Left forelimb (tissue), 1 donor: ENCODE results near the gene PITHD1.
"Not testable (repeated sequence)": the region's sequence is repeated elsewhere in the genome, so short reads cannot be mapped to it uniquely, and the experiment has no call there.

Experiments
- DNase-seq: peaks from one replicate; pipeline ENCODE4 v3.0.0-alpha.2; 2018; ENCODE audit warnings: low spot score

Gene PITHD1

DNA sequence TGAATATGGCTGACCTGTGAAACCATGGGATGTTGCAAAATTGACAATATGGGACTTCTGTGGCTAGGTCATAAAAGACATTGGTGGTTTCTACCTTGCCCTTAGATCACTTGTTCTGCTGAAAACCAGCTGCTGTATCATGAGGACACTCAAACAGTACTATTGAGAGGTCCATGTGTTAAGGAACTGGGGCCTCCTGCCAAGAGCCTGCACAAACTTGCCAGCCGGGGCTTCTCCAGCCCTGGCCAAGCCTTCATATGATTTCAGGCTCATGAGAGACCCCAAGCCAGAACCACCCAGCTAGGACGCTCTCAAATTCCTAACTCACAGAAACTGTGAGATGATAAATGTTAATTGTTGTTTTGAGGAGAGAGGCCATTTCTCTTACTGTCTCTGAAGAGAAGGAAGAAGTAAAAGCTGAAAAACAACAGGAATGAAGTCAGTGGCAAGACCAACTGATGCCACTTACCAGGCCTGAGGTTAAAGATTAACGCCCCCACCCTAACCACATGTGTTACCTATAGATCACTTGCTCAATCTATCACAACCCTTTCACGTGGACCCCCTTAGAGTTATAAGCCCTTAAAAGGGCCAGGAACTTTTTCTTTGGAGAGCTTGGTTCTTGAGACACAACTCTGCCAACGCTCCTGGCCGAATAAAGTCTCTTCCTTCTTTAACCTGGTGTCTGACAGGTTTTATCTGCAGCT lies 3.9 kb upstream of the PITHD1 start:
- DNase-seq = no peak

- DNase-seq = no peak
Observed at GRCh38 chr1:23776217-23776616, 2.0 kb upstream of the PITHD1 start.

- no peak for DNase-seq
Observed at GRCh38 chr1:23779826-23780371, 1.7 kb downstream of the PITHD1 start.

DNA sequence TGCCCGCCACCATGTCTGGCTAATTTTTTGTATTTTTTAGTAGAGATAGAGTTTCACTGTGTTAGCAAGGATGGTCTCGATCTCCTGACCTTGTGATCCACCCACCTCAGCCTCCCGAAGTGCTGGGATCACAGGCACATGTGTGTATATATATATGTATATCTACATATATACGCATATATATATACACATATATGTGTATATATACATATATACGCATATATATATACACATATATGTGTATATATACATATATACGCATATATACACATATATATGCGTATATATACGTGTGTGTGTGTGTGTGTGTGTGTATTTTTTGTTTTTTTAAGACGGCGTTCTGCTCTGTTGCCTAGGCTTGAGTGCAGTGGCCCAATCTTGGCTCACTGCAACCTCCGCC lies 4.9 kb downstream of the PITHD1 start:
- DNase-seq = not testable (repeated sequence)

GRCh38 chr1:23784846-23785245 lies 6.6 kb downstream of the PITHD1 start:
- no peak for DNase-seq

GRCh38 chr1:23787701-23788100 lies 9.5 kb downstream of the PITHD1 start:
- DNase-seq = no peak

DNA sequence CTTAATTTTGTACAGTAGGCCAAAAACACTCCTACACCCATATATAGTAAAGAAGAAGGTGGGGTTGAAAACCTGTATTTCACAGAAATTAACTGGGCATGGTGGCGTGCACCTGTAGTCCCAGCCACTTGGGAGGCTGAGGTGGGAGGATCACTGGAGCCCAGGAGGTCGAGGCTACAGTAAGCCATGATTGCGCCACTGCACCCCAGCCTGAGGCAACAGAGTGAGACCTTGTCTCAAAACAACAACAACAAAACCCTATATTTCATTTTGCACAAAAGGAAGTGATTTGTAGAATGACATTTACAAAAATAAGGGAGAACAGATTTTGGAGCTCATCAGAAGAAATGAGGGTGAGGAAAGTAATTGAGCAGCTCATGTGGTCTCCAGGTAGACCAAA lies 10.5 kb downstream of the PITHD1 start:
- DNase-seq = no peak

- DNase-seq = peak; percentile 96
Observed at GRCh38 chr1:23790696-23791515, 12.7 kb downstream of the PITHD1 start, which contains the start of gene LYPLA2. Gene LYPLA2 (plus strand): TSS chr1:23791145. CDS start chr1:23792683, 1,538 bp downstream.

DNA sequence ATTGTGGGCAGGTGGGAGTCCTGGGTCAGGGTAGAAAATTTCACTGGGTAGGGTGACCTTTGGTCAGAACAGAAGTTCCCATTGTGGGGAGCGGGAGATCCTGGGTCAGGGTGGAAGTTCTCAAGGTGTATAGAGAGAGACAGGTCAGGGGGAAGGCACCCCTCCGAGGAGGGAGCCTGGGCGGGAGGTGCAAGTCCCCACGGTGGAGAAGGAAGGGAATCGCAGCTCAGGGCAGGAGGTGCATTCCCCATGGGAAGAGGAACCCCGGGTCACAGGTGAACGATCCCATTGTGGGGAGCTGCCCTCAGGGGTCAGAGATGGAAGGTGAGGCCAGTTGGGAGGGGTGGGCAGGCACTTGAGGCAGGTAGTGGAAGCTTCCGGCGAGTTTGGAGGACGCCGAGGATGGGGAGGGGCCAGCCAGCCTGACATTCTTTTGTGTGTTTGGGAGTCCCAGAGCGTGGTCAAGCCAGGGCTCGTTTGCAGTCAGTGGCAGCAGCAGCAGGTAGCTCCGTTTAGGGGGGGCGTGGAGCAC lies 13.4 kb downstream of the PITHD1 start:
- DNase-seq = no peak

DNA sequence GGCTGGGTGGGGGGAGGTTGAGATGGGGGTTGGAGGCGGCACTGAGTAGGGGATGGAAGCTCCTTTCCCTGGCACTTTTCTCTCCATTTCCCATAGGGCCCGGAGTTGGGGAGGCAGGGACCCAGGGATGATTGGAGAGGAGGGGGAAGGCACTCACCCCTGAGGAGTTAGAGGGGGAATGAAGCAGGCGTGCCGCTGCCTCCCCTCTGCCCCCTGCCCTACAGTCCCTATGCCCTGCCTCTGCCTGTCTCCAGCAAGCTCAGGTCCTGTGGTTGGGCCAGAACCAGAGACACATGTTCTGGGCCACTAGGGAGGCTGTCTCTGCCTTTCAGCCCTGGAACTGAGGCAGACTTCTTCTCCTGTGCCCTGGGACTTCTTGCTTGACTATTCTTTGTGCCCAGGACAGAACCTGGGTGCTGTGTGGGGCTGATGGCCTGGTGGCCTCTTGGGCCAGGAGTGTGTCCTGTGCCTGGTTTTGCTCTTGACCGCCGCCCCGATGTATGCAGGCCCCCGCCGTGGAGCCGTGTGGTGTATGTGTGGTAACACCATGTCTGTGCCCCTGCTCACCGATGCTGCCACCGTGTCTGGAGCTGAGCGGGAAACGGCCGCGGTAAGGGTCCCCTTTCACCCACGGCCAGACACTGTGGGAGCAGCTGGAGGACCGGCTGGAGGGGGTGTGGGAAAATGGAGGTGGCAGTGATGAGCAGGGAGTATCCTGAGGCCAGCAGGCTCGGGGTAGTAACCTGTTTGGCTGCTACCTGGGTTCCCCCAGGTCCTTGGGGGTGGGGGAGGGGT lies 14.1 kb downstream of the PITHD1 start:
- no peak for DNase-seq

DNA sequence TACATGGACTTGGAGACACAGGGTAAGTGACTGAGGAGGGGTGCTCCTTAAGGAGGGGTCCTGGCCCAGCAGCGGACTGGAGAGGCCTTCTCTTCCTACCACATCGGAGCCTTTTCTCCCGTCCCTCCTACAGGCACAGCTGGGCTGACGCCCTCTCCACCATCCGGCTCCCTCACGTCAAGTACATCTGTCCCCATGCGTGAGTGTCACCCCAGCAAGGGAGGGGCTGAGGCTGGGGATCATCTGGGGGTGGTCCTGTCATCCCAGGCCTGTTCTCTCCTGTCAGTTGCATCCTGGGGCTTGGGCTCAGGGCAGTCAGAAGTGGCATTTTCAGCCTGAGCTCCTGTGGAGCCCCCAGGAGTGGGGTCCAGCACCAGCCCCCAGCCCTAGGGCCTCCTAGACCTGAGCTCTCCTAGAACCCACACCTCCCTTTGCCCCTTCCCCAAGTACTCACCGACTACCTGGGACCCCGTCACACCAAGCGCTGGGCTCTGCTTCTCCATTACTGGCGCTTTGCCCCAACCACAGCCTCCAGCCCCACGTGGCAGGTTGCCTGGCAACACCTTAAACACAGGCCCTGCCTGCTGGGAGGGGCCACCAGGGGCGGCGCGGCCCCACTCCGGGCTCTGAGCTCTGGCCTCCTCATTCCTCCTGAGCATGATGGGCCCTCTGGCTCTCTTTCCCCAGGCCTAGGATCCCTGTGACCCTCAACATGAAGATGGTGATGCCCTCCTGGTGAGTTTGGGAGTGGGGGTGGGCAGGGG lies 15.0 kb downstream of the PITHD1 start:
- DNase-seq = no peak

DNA sequence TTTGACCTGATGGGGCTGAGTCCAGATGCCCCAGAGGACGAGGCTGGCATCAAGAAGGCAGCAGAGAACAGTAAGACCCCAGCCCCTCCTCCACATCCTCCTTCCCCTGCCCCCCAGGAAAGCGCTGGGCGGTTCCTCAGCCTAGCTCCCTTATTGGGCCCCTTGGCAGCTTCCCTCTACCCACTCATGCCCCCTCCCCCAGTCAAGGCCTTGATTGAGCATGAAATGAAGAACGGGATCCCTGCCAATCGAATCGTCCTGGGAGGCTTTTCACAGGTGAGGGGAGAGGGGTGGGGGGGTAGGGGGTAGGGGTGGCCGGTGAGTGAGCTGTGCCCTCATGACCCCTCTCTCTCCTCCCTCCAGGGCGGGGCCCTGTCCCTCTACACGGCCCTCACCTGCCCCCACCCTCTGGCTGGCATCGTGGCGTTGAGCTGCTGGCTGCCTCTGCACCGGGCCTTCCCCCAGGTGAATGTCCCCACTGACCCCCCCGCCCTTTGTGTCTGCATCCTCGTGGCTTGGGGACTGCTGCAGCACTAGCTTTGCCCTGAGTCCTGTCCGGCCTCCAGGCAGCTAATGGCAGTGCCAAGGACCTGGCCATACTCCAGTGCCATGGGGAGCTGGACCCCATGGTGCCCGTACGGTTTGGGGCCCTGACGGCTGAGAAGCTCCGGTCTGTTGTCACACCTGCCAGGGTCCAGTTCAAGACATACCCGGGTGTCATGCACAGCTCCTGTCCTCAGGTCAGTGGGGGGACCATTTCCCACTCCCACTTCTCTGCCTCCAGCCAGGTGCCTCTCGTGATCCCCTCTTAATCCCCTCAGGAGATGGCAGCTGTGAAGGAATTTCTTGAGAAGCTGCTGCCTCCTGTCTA lies 15.9 kb downstream of the PITHD1 start:
- no peak for DNase-seq

- not testable (repeated sequence) for DNase-seq
Observed at GRCh38 chr1:23794732-23795182, 16.5 kb downstream of the PITHD1 start.

GRCh38 chr1:23795676-23796465 lies 17.7 kb downstream of the PITHD1 start:
- DNase-seq = no peak

GRCh38 chr1:23796466-23797271 lies 18.5 kb downstream of the PITHD1 start:
- DNase-seq = no peak

GRCh38 chr1:23797478-23798448 lies 19.5 kb downstream of the PITHD1 start:
- DNase-seq = no peak

GRCh38 chr1:23798662-23799142 lies 20.5 kb downstream of the PITHD1 start:
- DNase-seq = no peak
